SKM-1 (cell line): ENCODE data around the gene UQCRFS1.

ENCODE experiments used
- DNase-seq: peaks from one replicate; lab custom pipeline; 2025; ENCODE audit not compliant: unreplicated experiment; lab: John Stamatoyannopoulos, UW

Gene UQCRFS1

GRCh38 chr19:29170554-29170953 is 42.4 kb downstream of the UQCRFS1 start:
- no peak for DNase-seq

DNA sequence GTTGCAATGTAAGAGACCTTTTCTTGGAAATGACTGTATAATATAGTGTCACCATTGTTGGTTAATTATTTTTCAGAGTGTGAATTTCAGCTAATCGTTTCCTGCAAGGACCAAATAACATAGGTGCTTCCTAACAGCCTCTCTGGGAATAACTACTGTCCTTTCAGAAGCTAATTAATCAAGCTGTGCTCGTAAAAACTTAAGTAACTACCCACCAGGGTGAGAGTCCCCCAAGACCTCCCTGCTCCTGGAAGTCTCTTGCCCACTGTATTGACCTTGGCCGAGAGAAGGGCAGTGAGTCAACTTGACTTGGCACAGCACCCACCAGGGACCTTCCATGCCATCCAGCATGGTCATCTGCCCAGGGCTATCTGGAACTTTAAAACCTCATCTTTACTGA is 50.3 kb downstream of the UQCRFS1 start:
- DNase-seq = no peak

- no peak for DNase-seq
Observed at GRCh38 chr19:29155683-29156082, 57.3 kb downstream of the UQCRFS1 start.
